Measurements from ENCODE around the gene FBXL5. TPM values are rescaled to one million over a fixed set of nuclear protein-coding genes. Genes with fewer than 3 reads are reported as not detected.

FBXL5 gene, protein sequence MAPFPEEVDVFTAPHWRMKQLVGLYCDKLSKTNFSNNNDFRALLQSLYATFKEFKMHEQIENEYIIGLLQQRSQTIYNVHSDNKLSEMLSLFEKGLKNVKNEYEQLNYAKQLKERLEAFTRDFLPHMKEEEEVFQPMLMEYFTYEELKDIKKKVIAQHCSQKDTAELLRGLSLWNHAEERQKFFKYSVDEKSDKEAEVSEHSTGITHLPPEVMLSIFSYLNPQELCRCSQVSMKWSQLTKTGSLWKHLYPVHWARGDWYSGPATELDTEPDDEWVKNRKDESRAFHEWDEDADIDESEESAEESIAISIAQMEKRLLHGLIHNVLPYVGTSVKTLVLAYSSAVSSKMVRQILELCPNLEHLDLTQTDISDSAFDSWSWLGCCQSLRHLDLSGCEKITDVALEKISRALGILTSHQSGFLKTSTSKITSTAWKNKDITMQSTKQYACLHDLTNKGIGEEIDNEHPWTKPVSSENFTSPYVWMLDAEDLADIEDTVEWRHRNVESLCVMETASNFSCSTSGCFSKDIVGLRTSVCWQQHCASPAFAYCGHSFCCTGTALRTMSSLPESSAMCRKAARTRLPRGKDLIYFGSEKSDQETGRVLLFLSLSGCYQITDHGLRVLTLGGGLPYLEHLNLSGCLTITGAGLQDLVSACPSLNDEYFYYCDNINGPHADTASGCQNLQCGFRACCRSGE
- total RNA-seq = 206 TPM

GRCh38 chr4:15655223-15656037, at the start of gene FBXL5:
FBXL5 (minus strand) TSS chr4:15655357; CDS start chr4:15655287, 70 bp downstream.
- DNase-seq = peak; percentile 95

DNA sequence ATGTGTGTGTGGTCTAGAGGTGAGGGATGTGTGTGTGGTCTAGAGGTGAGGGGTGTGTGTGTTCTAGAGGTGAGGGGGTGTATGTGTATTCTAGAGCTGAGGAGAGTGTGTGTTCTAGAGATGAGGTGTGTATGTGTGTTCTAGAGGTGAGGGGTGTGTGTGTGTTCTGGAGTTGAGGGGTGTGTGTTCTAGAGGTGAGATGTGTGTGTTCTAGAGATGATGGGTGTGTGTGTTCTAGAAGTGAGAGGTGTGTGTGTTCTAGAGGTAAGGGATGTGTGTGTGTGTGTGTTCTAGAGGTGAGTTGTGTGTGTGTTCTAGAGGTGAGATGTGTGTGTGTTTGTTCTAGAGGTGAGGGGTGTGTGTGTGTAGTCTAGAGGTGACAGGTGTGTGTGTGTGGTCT, 49.0 kb upstream of the FBXL5 start:
- no peak for DNase-seq

DNA sequence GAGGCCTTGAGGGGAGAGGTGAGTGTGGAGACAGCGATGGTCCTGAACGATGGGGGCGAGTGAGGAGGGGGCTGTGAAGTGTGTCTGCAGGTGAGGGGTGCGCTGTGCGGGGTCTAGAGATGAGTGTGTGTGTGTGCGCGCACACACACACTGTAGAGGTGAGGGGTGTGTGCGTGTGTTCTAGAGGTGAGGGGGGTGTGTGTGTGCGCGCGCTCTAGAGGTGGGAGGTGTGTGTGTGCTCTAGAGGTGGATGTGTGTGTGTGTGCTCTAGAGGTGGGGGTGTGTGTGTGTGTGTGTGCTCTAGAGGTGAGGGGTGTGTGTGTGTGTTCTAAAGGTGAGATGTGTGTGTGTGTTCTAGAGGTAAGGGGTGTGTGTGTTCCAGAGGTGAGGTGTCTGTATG, 48.3 kb upstream of the FBXL5 start:
- DNase-seq = no peak

DNA sequence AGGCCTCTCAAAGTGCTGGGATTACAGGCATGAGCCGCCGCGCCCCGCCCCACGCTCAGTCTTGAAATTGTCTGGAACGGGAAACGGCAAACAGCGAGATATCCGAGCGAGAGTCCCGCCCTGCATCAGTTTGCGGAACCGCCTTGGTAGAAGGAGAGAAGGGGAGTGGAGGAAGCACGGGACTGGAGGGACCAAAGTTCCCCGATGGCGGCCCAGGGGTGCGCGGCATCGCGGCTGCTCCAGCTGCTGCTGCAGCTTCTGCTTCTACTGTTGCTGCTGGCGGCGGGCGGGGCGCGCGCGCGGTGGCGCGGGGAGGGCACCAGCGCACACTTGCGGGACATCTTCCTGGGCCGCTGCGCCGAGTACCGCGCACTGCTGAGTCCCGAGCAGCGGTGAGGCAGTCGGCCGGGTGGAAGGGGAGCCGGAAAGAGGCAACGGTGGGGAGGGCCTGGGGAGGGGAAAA, 47.8 kb upstream of the FBXL5 start, which contains the start of gene BST1:
Gene BST1, plus strand, starts transcription at position 125 of the 463 bp plus-strand sequence. Its CDS starts 80 bp downstream, at position 205.
- peak; percentile 75 for DNase-seq

DNA sequence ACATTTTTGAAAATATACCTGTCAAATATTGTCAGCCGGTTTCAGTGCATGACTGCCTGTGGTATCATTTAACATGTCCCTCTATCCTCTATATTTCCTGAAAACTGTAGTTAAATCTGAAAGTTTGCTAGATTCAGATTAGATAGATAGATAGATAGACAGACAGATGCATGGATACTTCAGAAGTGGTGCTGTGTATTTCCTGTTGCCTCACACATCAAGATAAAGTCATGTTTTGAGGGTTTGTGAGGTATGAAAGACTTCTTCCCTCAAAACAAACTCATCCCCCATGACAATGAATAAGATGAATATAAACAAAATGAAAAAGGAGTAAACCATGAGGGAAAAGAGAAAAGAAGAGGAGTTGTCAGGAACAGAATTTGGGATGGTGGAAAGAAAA, 41.7 kb upstream of the FBXL5 start:
- no peak for DNase-seq

DNA sequence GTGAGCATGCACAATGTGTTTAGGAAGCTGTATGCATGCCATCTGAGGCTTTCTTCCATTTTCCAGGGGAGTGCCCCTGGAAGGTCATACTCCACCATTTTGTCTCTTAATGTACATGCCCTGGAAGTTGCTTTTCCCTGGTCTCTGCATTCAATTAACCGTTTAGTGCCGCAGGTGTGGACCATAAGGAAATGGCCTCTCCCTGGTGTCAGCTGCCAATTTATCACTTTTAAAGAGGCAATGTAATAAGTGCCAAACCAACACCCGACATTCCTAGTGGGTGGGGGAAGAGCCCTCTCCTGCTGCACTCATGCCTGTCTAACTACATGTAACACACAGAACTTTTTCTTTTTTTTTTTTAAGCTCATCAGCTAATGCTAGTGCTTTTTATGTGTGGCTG, 40.6 kb upstream of the FBXL5 start:
- DNase-seq = no peak

DNA sequence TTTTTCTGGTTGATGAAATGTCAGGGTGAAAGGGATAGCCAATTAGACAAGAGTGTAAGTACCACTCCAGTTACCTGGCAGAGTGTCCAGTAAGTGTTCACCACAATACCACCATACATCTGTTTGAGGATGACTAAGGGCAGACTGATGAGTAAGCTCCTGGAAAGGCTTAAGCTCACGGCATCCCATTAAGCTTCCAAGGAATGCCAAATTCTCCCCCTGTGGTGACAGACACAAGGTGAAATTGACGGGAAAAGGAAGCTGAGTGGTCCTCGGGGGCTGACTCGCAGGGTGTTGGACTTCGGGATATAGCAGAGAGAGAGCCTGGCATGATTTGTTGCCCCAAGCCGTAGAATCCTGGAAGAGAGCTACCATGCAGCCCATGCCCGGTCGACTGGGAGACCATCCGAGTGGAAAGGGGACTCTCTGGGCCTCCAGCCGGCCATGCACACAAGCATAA, 40.1 kb upstream of the FBXL5 start:
- no peak for DNase-seq

DNA sequence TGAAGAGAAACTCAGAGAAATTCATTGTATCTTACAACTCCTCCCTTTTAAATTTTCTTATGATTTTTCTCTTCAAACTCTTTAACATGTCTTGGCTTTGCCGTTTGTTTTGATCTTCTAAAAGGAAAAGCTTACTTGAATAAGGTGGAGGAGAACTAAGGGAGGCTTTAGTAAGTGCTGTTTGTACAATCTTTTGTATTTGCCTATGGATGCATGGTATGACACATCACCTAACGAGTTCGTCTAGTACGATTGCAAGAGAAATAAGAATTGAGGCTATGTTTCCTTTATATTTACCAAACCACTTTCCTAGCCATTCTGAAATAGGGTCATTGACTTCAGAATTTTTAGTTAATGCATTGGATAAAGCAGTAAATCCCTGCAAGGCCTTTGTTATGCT, 39.3 kb upstream of the FBXL5 start:
- DNase-seq = peak; percentile 26

GRCh38 chr4:15692602-15693001, 37.4 kb upstream of the FBXL5 start:
- no peak for DNase-seq

DNA sequence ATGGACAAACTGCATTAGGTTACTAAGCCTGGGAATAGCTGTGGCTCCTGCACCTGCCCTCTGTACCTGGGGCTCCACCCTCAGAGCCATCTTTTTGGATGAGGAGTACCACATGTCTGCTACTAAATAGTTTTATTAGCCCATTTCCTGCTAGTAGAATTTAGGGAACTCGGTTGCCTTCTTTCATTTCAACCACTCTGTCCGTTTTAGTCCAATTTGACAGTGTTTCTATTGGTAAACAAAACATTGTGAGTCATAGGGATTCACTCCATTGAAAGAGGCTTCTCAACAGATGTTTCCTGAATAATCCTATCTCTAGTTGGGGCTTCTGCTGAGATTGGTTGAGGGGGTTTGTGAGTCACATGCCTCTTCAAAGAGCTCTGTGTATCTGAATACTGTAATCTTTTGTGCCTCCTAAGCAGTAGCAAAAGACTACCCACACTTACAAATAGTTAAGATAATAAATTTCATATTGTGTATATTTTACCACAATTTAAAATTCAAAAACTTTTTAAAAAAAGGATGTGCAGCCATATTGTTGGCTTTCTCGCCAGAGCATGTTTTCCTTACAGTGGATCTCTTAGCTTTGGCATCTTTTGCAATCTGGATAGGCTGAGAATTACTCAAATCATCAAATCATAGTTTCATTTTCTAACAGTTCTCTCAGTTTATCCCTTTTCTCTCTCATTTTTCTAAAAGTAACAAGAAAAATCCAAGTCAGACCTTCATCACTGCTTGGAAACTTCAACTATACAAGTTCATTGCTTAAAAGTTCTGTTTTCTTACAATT, 36.4 kb upstream of the FBXL5 start:
- DNase-seq = peak; percentile 31

DNA sequence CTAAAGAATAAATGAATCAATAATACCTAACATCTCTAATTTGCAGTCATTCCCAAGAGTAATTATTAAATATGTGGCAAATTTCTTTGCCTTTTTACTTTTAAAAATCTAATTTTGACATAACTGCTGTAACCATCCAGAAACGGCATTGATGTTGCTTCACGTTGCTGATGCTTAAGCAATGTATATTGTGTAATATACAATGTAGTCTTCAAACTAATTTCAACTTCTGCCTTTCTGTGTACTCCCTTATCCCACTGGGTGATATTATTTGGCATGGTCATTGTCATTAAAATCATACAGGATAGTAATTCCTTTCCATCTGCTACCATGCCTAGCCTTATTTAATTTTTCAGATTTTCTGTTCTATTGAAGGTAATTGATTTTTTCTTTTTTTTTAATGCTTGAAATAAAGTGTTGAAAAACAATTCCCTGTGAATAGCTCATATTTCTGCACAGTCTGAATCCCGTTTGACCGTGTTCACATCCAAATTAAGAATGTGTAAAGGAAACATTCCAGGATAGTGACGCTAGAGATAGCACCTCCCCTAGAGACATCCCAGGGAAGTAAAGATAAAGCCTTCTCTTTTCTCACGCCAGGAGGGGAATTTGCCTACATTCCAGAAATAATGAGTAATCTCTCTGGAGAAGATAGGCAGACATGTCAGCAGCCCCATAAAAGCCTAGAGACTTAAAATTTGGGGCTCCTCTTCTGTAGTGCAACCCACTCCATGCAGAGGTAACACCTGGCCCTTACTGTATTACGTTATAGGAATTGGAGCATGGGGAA, 35.1 kb upstream of the FBXL5 start:
- DNase-seq = peak; percentile 54

DNA sequence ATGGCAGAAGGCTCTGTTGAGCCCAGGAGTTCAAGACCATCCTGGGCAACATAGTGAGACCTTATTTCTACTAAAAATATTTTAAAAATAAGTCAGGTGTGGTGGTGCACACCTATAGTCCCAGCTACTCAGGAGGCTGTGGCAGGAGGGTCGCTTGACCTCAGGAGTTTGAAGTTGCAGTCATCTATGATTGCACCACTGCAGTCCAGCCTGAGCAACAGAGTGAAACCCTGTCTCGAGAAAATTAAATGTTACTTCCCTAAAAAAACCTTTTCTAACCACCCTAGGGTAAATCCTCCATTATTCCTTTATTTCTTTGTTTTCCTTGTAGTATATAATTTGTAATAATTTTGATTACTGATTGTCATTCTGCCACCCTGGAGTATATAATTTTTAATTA, 34.4 kb upstream of the FBXL5 start:
- no peak for DNase-seq

DNA sequence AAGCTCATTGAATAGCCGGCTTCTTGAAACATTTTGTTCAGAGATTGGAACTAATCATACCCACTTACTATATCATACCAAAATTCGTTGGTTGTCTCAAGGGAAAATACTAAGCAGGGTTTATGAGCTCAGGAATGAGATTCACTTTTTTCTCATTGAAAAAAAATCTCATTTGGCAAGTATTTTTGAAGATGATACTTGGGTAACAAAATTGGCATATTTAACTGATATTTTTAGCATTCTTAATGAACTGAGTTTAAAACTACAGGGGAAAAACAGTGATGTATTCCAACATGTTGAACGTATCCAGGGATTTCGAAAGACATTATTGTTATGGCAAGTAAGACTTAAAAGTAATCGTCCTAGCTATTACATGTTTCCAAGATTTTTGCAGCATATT, 32.9 kb upstream of the FBXL5 start:
- DNase-seq = no peak

DNA sequence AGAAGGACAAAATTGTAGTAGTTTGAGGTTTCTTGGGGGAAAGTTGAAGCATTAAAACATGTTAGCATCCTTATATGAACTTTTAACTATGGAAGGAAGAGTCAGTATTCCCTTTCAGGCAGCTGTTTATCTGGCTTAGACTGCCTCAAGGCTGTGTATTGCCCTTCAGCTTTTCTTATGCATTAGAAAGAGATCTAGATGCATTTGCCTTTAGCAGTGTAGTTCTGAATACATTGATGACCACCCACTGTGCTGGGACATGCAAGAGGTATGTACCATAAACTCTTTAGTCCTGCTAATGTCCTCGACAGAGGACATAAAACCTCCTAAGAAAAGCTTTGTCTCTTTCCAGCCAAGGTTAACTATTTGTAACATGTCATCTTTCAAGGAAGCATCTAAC, 29.3 kb upstream of the FBXL5 start:
- DNase-seq = no peak

DNA sequence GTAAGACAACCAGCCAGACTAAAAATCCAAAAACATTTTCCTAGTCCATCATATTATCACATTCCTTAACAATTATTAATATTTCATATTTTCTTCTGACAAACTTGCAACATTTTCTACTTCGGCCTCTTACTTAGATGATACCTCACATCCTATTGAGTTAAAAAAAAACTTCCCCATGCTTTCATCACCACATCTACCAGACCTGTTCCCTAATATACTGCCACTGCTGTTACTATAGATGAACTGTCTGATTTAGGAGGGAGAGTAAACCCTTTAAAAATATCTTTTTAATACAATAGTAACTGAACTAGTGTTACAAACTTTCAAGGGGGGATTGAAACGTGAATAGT, 28.0 kb upstream of the FBXL5 start:
- no peak for DNase-seq

DNA sequence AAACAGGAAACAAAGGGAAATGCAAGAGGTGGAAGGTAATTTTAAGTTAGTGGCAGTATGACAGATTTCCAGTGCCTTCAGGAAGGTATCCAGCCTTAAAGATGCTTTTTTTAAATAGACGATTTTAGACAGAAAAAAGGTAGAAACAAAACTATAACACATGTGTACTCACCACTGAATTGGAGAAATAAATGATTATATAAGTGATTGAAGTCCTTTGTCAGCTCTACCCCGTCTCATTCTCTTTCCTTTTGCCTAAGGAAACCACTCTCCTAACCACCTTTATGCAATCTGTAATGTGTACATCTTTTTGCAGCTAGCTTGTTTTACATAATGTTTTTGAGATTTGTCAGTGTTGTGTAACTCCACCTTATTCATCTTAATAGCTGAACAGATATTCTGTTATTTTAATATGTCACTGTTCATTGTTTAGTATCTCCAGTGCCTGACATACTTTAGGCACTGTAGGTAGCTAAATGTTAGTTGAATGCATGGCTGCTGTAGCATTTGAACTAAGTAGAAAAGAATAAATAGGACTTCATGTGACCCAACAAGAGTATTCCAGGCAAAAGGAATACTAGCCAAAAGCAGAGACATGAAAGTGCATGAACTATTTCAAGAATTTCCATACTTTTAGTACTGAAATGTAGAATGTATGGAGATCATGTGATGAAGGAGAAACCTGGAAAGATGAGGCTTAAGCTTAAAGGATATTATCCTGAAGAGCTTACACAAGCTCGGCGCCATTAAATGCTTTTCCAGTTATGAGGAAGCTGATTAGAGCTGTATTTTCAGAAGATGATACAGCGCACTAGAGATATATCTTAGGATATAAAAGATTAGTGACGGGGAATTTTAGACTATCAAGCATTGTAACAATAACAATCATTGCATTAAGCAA, 27.3 kb upstream of the FBXL5 start:
- DNase-seq = peak; percentile 21

DNA sequence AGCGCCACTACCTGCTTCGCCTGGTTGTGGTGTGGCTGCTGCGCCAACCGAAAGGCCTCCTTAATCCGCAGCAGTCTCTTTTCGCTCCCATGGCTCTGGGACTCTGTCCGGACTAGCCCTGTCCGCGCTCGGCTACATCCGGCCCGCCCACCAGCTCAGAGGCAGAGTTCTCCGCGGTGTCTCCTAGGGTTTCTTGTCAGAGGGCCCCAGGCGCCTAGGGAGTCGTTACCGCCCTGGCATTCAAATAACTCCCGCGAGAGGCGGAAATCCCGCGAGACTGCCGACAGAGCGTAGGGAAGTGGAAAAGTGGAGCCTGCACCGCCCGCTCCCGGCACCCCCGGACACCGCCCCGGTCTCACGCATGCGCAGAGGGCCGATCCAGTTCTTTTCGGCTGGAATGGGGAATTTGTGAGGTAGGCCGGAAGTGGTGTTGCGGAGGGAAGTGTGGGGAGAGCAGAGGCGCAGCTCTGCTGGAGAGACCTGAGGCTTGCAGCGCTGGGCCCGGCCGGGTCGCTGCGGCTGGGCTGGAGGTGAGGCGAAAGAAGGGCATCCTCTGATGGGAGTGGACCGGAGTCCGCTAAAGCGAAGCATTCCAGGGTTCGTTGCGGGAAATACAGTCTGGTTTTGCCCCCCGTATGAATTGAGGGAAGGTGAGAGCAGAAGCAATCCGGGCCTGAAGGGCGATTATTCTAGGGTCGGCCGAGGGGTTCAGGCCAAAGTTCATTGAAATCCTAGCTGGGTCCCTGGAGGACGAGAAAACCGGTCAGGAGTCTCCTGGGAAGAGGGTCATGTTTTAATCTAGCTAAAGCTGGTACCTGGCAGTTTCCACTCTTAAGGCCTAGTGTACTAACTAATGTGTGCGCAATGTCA, 26.4 kb upstream of the FBXL5 start, which contains the start of gene FAM200B:
Gene FAM200B, plus strand, starts transcription at position 456 of the 870 bp plus-strand sequence. CDS start 5,151 bp downstream, outside the sequence.
- peak; percentile 100 for DNase-seq

DNA sequence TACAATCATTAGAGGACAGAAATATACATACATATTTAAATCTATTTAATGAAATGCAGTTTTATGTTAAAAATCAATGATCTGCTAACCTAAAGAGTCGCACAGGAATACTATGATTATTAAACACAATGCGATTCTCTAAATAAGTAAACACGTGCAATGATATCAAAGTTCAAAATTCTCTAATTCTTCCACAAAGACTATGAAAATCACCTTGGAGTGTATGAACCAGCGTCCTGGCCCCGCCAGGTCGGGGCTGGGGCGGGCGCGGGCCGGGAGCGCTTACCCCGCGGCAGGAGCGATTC, 25.9 kb upstream of the FBXL5 start:
- no peak for DNase-seq

DNA sequence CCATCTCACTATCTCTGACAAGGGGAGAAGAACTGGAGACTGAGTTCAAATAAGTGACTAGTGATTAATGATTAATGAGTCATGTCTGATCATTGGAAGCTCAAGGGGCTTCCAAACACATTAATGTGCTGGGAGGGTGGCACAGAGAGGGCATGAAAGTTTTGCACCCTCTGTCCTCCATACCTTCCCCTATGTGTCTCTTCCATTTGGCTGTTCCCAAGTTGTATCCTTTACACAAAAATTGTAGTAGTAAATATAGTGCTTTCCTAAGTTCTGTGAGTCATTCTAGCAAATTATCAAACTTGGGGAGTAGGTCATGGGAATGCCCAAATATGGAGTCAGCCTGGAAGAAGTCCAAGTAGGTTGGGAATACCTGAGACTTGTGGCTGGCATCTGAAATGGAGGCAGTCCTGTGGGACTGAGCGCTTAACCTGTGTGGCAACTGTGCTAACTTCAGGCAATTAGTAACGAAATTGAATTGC, 22.4 kb upstream of the FBXL5 start:
- no peak for DNase-seq
